T1000 (cell line): ENCODE measurements around the gene MYH8.

Source experiments
- DNase-seq: peaks from one replicate; lab custom pipeline; 2025; ENCODE audit warnings: mixed read lengths; lab: John Stamatoyannopoulos, UW

Gene MYH8

GRCh38 chr17:10380631-10381408 lies 40.9 kb downstream of the MYH8 start:
- no peak for DNase-seq

GRCh38 chr17:10372906-10373305 lies 48.8 kb downstream of the MYH8 start, which contains the start of gene MYH13:
Gene MYH13 (minus strand): TSS chr17:10373006. CDS start chr17:10364530, 8,476 bp downstream.
- no peak for DNase-seq

- no peak for DNase-seq
Observed at GRCh38 chr17:10370016-10370608, 51.6 kb downstream of the MYH8 start.

- DNase-seq = no peak
Observed at GRCh38 chr17:10369239-10369638, 52.5 kb downstream of the MYH8 start.

- no peak for DNase-seq
Observed at GRCh38 chr17:10368561-10368960, 53.2 kb downstream of the MYH8 start.

GRCh38 chr17:10360578-10360977 lies 61.2 kb downstream of the MYH8 start:
- DNase-seq = no peak

- DNase-seq = no peak
Observed at GRCh38 chr17:10357768-10358167, 64.0 kb downstream of the MYH8 start.

- no peak for DNase-seq
Observed at GRCh38 chr17:10354651-10355050, 67.1 kb downstream of the MYH8 start.

GRCh38 chr17:10352893-10353292 lies 68.9 kb downstream of the MYH8 start:
- no peak for DNase-seq

GRCh38 chr17:10349403-10349802 lies 72.3 kb downstream of the MYH8 start:
- DNase-seq = no peak

- no peak for DNase-seq
Observed at GRCh38 chr17:10344816-10345215, 76.9 kb downstream of the MYH8 start.
